Ammon's horn (tissue), 1 donor: Measurements from ENCODE around the gene ADK.
A peak's percentile ranks its signal among the peaks of the same experiment; 100 is the strongest.
"Not testable (repeated sequence)": the region's sequence is repeated elsewhere in the genome, so short reads cannot be mapped to it uniquely, and the experiment has no call there.

ENCODE experiments used
- DNase-seq: peaks from one replicate; pipeline ENCODE4 v3.0.0-alpha.2; 2016; ENCODE audit warnings: low spot score

ADK gene

GRCh38 chr10:74353021-74353420 lies 202.0 kb downstream of the ADK start:
- DNase-seq, result not testable (repeated sequence)

GRCh38 chr10:74361678-74362077 lies 210.7 kb downstream of the ADK start:
- DNase-seq, result no peak

DNA sequence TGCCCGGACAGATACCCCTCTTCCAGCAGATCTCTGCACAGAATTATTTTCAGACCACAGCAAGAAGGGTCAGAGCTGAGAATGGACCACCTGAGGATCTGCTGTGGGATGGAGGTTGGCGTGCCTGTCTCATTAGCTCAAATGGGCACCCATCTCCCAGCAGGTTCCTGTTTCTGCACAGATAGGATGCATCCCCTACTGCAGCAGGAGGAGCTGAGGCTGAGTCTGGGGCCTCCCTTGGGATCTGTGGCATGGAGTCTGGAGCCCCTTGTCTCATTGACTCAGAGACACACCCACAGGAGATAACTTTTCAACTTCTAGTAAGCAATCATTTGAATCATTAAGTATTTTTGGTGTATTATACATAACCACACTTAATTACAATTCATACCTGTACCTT lies 212.7 kb downstream of the ADK start:
- no peak for DNase-seq

GRCh38 chr10:74365109-74365508 lies 214.1 kb downstream of the ADK start:
- no peak for DNase-seq

- DNase-seq, result no peak
Observed at GRCh38 chr10:74371696-74372095, 220.7 kb downstream of the ADK start.

DNA sequence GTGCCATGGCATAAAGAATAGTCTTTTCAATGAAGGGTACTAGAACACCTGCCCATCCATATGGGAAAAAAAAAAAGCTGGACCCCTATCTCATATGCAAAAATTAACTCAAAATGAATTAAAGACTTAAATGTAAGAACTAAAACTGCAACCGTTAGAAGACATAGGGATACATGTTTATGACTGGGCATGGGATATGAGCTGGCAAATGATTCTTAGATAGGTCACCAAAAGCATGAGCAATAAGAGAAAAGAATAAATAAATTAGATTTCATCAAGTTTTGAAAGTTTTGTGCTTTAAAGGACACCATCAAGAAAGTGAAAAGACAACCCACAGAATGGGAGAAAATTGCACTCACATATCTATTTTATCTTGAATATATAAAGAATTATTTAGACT lies 222.0 kb downstream of the ADK start:
- DNase-seq, result no peak

DNA sequence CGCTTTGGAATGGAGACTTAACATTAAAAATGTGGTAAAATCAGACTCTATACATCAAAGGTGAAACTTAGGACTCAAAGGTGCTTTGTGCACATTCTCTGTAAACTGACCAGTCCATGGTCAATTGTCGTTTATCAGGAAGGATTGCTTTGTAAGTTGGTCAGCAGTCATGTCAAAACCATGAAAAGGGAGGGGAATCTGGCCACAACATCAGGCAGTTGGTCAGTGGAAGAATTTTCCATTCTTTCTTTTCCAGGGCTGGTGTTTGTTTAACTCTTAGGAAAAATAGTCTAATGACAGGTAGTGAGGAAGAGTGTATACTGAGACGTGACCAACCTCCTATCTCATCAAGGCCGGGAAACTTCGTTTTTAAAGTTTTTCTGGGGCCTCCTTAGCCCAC lies 226.5 kb downstream of the ADK start:
- DNase-seq, result no peak

GRCh38 chr10:74379474-74379873 lies 228.5 kb downstream of the ADK start:
- no peak for DNase-seq

DNA sequence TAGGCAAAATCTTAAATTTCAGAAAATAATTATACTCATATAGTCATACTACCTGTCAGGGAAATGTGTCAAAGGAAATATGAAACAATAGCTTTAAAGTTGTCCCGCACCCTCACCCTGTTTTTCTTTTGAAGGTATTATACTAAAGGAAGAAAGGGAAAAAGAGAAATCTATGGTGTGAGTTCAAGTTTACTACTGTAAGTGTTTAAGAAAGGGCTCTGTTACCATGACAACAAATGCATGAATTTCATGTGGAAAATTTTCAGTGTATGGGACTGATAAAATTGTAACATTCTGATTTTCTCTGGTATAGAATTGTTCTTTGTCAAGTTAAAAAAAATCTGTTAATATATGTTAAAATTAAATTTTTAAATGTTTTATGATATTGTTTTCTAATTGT lies 229.8 kb downstream of the ADK start:
- DNase-seq, result no peak

GRCh38 chr10:74381291-74381853 lies 230.4 kb downstream of the ADK start:
- DNase-seq, result no peak

GRCh38 chr10:74382663-74383062 lies 231.6 kb downstream of the ADK start:
- no peak for DNase-seq

GRCh38 chr10:74383642-74384041 lies 232.6 kb downstream of the ADK start:
- no peak for DNase-seq

- no peak for DNase-seq
Observed at GRCh38 chr10:74384615-74385183, 233.7 kb downstream of the ADK start.

- no peak for DNase-seq
Observed at GRCh38 chr10:74388801-74389200, 237.8 kb downstream of the ADK start.

DNA sequence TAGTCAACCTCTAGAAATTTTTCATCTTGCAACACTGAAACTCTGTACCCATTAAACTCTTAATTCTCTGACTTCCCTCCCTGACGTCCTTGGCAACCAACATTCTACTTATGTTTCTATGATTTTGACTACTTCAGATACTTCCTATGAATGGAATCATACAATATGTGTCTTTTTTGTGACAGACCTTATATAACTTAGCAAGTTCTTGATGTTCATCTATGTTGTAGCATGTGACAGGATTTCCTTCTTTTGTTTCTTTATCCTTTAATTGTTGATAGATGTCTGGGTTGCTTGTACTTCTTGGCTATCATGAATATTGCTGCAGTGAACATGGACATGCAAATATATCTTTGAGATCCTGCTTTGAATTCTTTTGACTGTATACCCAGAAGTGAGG lies 240.8 kb downstream of the ADK start:
- DNase-seq, result no peak

GRCh38 chr10:74394416-74394969 lies 243.5 kb downstream of the ADK start:
- DNase-seq, result no peak

DNA sequence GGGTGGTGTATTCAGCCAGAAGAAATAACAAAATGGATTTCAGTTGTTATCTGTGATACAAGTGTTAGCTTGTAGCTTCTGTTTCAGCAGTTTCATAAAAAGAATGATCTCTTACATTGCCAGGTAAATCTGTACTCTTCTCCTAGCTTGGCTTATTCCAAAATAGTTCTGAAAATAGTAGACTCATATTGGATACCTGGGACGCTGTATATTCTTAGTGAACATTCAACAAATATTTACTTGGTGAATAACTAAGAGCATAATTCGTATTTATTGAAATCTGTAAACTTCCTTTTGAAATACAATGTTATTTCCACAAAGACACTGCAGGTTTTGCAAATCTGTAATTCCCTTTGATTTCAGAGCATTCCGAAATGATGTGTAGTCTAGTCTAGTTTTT lies 249.2 kb downstream of the ADK start:
- DNase-seq, result no peak

- no peak for DNase-seq
Observed at GRCh38 chr10:74406006-74406405, 255.0 kb downstream of the ADK start.

DNA sequence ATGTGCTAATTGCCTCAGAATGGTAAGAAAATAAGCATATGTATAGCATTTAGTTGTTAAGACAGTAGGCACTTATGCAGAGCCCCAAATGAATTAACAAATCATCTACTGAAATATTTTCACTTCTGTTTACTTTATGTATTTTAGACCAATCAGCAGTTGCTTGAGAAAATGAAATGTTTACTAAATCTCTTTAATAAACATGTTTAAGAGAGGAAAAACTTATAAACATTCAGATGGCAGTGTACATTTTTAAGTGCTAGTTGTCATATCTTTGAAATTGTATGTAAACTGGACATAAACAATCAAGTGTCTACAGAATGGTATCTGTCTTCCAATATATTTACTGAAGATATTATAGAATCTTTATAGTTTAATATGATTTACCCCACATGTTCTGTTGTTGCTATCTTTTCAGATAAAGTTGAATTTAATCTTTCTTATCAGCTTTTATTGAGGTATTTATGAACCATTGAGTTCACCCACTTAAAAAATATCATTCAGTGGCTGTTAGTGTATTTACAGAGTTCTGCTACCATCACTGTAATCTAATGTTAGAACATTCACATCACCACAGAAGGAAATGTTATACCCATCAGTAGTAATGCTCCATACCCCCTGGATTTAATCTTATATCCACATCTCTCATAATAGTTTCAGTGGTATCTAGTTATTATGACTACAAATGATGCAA lies 264.3 kb downstream of the ADK start:
- no peak for DNase-seq

GRCh38 chr10:74417397-74417796 lies 266.4 kb downstream of the ADK start:
- no peak for DNase-seq

GRCh38 chr10:74418285-74418872 lies 267.4 kb downstream of the ADK start:
- DNase-seq, result peak; percentile 88

DNA sequence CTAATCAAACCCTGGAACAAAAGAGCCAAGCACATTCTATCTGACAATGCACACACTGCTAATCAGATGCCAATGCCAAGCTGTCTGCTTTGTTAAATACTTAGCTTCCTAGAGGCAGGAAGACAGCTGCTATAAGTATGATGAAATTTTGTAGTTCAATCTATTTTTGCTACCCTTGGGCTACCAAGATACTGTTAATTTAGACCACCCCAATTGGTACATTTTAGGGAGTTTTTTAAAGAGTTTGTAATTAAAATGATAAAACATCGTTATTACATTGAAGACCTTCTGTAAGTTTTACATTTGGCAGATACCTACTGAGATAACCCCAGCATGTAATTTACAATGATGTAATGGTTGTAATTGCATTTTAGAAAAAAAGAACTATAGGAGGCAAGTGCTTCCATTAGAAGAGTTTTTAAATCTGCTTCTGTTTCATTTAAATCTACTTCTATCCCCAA lies 268.5 kb downstream of the ADK start:
- peak; percentile 44 for DNase-seq

DNA sequence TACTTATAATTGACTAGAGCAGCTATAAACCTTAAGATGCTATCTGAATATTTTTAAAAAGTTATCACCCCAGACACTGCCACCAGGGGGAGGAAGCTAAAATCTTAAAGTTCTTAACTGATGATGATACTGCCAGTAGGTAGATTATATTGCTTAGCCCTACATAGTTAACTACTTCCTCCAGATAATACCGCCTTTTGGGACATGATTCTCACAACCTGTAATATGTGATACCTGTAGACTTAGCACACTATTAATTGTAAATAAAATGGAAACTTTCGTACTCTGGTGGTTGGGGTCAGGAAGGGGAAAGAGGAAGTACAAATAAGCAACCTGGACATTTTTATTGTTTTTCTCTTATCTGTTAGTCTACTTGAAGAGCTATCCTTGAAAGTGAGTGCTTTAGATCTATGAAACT lies 268.9 kb downstream of the ADK start:
- DNase-seq, result no peak
